ENCODE results near the gene RITA1.
A peak's percentile ranks its signal among the peaks of the same experiment; 100 is the strongest.

Gene RITA1

DNA sequence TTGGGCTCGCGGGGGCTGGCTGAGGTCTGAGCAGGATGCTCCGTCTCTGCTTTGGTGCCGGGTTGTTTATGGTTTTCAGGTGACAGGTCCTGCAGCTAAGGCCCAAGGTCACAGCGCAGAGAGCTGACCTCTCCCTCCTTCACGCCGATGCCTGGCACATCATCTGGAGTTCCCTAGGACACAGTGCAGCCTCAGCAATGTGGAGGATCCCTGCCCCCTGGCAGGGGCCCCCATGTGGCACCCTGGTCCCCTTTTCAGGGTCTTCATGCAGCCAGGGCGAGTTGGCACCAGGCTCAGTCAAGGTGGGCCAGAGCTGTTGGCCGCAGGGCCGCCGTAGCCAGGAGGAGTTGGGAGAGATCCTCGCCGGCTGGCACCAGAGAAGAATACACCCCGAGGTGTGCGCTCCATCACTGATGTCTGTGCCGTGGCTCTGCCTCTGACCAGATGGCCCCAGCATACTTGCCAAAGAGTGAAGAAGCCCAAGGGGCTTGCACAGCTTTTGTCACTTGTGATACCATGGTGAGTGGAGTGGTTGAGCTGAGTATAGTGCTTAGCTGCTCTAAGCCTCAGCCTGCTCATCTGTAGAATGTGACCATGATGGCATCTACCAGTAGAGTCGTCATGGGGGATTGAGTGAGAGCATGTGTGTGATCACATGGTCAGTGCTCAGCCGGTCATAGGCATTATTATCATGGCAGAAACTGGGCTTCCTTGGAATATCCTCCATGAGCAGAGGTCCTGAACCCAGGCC is 46.7 kb downstream of the RITA1 start:
- DNase-seq = no peak

DNA sequence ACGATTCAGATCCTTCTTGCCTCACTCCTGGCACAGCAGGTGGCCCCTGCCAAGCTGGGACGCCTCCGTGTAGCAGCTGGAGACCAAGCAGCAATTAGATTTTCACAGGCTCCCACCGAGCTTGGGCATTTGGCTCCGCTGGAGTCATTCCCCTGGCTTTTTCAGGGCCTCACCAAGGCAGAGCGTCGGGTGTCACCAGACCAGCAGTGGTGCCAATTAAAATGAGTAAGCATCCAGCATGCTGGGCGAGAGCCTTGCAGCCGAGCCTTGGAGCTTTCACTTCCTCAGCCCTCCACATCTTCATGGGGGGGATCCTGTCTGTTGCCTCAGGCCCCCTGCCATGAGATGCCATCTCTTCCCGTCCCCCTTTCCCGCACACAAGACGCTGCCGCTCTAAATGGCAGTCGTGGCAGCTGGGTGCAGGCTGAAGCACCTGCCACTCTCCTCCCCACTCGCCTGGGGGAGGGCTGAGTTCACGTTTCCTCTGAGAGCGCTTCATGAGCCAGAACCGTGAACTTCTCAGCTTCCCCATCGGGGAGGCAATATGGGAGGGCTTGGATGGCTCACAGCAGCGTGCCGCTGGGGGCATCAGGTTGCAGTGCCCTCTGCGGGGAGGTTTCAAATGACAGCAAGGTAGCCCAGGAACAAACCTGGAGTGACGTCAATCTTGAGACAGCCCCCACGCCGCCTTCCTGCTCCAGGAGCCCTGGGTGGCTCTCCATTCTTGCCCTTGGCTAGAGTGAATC is 47.5 kb downstream of the RITA1 start:
- DNase-seq = peak; percentile 67

DNA sequence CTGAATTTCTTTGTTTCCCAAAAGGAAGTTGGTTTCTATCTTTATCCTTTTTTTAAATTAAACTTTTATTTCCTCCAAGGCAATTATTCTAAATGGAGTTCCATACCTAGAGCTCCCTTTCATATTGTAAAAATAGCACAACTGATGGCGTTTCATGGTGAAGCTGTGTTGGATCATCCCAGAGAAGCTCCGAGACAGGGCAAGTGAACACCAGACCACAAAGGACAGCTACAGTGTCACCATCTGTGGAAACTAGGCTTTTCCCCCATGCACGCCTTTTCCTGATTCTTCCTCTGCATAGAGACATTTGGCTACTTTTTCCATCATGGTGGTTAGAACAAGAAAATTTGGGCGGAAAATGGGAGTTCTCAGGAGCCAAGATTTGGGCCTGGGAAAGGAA is 48.4 kb downstream of the RITA1 start:
- DNase-seq = no peak

DNA sequence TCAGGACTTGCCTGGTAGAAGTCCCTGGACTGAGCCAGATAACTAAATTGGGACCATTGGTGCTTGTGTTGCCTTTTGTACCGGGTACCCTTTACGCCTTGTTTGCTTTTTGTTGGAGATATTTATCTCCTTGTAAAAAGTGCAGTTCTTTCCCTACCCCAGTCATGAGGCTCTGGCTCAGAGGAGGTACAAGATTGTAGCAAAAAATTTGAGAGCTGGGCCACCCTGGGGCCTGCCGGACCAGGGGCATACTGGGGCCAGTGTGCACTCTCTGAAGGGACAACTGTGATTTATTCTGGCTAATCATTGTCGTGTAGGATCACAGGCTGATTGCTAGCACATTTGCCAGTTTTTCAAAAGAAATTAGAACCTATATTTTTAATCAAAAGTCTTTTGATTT is 49.0 kb downstream of the RITA1 start:
- no peak for DNase-seq

DNA sequence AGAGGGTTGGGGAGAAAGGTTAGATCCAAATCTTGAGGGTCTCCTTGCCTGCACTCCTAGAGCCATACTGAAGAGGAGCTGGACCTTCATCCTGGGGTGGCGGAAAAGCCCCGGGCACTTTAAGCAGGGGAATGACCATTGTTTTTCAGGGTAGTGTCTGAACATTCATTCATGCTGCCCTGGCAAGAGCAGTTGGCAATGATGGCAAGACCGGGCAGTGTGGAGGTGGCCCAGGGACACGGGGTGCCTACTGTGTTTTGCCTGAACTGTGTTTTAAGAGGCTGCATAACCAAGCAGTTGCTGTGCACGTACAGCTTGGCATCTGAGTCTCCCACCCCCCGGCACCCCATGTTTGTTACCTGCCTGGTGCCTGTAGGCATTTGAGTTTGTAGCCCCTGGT is 50.5 kb downstream of the RITA1 start:
- DNase-seq = no peak

DNA sequence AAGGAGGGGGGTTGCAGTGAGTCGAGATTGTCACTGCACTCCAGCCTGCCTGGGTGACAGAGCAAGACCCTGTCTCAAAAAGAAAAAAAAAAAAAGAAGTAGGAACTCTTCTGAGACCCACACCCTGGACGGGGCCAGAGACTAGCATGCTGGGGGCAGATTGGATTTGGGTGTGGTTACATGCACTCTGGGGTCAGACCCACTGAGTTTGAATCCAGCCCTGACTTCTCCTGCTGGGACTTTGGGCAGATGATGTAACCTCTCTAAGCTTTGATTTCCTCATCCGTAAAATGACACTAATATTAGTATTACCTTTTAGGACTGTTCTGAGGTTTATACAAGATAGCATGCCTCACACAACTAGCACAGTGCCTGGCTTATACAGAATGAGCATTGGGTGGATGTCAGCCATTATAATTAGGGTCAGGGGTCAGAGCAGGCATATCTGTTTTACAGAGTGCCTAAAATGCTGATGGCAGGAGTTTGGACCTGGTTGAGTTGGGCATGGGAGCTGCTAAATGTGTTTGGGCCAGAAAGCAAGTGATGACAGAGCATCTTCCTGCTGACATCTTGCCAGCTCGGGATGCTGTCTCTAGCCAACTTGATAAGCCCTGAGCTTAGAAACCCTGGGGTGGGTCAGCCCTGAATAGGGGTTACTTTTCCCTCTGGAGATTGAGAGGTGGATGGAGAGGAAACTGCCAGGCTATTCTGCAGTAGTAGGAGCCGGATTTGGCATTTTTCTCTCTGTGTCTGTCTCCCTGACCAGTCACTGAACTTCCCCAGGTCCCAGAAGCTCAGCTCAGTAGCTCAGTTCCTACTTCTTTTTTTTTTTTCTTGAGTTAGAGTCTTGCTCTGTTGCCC is 51.2 kb downstream of the RITA1 start:
- no peak for DNase-seq

DNA sequence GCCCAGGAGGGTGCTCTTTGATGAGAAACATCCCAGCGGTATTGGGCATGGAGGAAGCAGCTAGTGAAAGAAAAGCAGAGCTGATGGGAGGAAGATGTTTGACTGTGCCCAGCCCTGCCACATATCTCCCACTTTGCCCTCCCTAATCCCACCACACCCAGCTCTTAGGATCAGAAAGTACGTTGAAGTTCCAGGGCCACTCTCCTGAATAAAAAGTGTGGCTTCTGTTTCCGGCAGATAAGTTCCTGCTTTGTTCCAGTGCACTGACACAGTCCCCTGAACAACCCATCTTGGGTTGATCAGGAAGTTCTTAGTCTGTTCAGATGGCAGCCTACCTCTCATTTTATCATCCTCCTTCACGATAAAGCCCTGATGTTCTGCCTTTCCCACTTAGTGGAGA is 52.2 kb downstream of the RITA1 start:
- DNase-seq = no peak

DNA sequence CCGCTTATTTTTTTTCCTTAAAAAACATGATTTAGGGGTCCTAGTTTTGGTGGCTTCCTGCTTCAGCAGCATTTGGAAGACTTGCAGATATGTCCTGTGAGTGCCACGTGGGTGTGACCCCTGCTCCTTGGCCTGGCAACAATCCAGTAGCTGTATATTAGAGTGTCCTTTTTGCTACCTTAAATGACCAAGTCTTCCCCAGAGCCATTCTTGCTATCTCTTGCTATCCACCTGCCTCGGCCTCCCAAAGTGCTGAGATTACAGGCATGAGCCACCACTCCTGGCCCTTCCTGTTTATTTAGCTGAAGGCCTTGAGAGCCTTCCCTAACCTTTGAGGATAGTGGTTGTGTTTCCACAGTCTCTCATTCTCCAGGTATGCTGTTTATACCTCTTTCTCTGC is 52.8 kb downstream of the RITA1 start:
- DNase-seq = no peak

DNA sequence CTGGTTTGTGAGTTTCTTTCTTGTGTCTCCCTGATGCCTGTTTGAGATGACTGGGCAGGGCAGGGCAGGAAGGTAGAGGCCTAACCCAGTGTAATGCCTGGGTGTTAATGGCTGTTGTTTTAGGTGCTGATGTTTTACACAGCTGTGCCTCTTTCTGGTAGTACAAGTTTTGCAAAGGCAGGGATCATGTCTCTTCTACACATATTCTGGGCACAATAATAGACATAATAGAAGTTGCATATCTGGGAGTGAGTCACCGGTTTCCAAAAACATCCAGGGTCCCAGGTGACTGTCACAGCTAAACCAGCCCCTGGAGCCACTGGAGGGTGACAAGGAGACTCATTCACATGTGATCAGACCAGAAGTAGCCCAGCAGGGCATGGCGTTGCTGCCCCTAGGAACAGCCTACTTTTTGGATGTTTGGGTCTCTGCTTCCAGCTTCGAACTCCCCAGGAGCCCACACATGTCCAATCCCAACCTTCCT is 53.8 kb downstream of the RITA1 start:
- no peak for DNase-seq

DNA sequence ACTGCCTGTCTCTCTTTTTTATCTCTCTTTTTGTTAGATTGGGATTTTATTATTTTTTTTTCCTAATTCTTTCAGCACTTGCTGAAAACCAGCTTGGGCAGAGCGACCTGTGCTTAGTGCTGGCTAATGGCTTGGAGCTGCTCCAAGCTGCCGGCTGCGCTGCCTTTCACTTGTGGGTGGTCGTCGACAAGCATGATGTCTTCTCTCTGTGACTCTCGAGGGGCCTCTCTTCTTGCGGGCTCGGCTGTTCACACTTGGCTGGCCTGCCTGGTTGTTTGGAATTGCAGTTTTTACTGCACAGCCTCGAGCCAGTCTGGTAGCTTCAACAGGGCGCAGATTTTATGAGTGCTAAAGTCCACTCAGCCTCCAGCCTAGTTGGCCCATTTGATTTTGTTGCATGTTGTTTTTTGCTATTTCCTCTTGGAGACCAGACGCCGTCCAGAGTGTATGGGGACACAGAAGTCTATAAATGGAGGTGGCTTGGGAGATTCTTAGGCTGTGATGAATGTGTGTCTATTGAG is 54.4 kb downstream of the RITA1 start:
- no peak for DNase-seq

DNA sequence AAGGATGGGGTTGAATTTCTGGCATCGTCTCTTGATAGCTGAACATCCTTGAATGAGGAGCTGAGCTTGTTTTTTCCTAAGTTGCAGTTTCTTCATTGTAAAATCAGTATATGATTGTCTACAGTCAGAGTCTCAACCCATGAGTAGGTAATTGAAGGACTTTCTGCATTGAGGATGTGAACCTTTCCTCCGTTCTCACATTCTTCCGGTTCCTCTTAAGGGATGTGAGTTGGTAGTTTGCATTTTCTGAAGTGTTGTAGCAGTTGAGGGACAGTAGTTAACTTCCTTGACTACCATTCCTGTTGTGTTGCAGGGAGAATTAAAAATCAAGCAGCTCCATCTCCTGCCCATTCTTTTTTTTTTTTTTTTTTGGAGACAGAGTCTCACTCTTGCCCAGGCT is 54.9 kb downstream of the RITA1 start:
- no peak for DNase-seq

DNA sequence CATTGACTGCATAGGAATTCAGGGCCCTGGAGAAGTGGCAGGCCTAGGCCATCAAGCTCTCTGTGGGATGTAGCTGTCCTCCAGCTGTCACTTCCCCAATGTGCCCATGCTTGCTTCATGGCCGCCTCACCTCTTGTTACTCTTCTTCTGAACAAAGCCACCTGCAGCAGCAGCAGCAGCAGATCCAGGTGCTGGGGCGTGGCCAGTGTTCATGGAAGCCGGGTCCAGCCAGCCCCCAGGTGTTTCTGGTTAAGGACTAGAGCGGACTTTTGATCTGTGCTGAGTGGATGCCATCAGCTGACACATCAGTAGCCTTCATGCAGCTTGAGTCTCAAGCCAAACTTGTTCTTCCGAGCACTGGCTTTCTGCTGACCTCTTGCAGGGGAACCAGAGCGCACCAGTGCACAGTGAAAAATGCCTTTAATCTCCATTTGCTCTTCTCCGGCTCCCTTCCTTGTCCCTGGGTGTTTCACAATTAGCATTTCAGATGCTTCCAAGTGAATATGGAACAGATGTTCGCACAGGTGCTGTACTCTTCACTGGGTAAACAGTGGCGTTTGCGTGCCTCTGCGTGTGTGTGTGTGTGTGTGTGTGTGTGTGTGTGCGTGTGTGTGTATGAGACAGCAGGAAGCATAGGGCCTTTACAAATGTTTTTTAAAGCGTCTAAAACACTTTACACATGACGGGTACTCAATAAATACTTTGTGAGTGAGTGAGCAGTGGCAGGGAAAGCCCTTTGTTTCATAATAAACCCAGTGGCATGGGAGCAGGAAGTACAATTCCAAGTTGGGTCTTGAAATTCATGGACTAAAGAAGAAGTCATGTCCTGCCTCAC is 55.9 kb downstream of the RITA1 start:
- DNase-seq = no peak
